GM23248 (cell line): ENCODE data around the gene PTPRN2. TPM values are rescaled to one million over a fixed set of nuclear protein-coding genes. Genes with fewer than 3 reads are reported as not detected.

Source experiments
- DNase-seq: peaks from one replicate; pipeline ENCODE4 v3.0.0-alpha.2; 2015
- H2AFZ ChIP-seq: fragments of 200-600 bp; sonication (generic); 2 replicates; pipeline ENCODE4 v1.6.1; 2016; ENCODE audit warnings: antibody characterized with exemption
- H3F3A ChIP-seq: fragments of 200-600 bp; sonication (generic); 2 replicates; pipeline ENCODE4 v1.6.1; 2016; ENCODE audit warnings: mild to moderate bottlenecking, antibody characterized with exemption, mixed run types; ENCODE audit not compliant: insufficient read depth
- H3K27ac ChIP-seq: fragments of 200-600 bp; sonication (generic); 2 replicates; pipeline ENCODE4 v1.5.1; 2016; ENCODE audit warnings: mild to moderate bottlenecking
- H3K27me3 ChIP-seq: fragments of 200-600 bp; sonication (generic); replicated peaks from 2 replicates; pipeline ENCODE4 v1.6.1; 2016; ENCODE audit warnings: mild to moderate bottlenecking; ENCODE audit not compliant: insufficient read depth
- H3K36me3 ChIP-seq: fragments of 200-600 bp; sonication (generic); 2 replicates; pipeline ENCODE4 v1.6.1; 2016; ENCODE audit warnings: low read depth, mild to moderate bottlenecking
- H3K4me1 ChIP-seq: fragments of 200-600 bp; sonication (generic); 2 replicates; pipeline ENCODE4 v1.6.1; 2016; ENCODE audit warnings: mild to moderate bottlenecking; ENCODE audit not compliant: insufficient read depth
- H3K4me2 ChIP-seq: fragments of 200-600 bp; sonication (generic); one replicate; pipeline ENCODE4 v1.6.1; 2016; ENCODE audit warnings: mild to moderate bottlenecking; ENCODE audit not compliant: unreplicated experiment
- H3K4me3 ChIP-seq: fragments of 200-600 bp; sonication (generic); 2 replicates; pipeline ENCODE4 v1.5.1; 2016; ENCODE audit warnings: mild to moderate bottlenecking
- H3K79me2 ChIP-seq: fragments of 200-600 bp; sonication (generic); 2 replicates; pipeline ENCODE4 v1.6.1; 2016; ENCODE audit warnings: mild to moderate bottlenecking; ENCODE audit not compliant: insufficient read depth
- H3K9ac ChIP-seq: fragments of 200-600 bp; sonication (generic); 2 replicates; pipeline ENCODE4 v1.6.1; 2016; ENCODE audit warnings: mild to moderate bottlenecking
- H3K9me2 ChIP-seq: fragments of 200-600 bp; sonication (generic); 2 replicates; pipeline ENCODE4 v1.6.1; 2016; ENCODE audit warnings: mixed run types, mild to moderate bottlenecking, moderate library complexity; ENCODE audit not compliant: insufficient read depth
- H3K9me3 ChIP-seq: fragments of 200-600 bp; sonication (generic); one replicate; pipeline ENCODE4 v1.6.1; 2017; ENCODE audit warnings: low read depth
- H4K20me1 ChIP-seq: fragments of 200-600 bp; sonication (generic); 2 replicates; pipeline ENCODE4 v1.6.0; 2016; ENCODE audit not compliant: insufficient read depth
- EZH2 ChIP-seq: fragments of 200-600 bp; sonication (generic); IDR thresholded peaks from 2 replicates; pipeline ENCODE4 v1.6.1; 2018; ENCODE audit warnings: antibody characterized with exemption, mild to moderate bottlenecking; ENCODE audit not compliant: insufficient read depth, poor library complexity, severe bottlenecking
- EZH2phosphoT487 ChIP-seq: fragments of 200-600 bp; sonication (generic); IDR thresholded peaks from 2 replicates; pipeline ENCODE4 v1.6.1; 2018; ENCODE audit warnings: antibody characterized with exemption, moderate library complexity, mild to moderate bottlenecking, low read depth; ENCODE audit not compliant: insufficient read depth
- WGBS, 2 experiments: methylation state at CpG; one replicate each; pipeline ENCODE4 v1.1.6; 2015 to 2017; ENCODE audit warnings: low lambda C conversion rate in 2 of 2, low coverage in 1 of 2; ENCODE audit errors: missing lambda C conversion rate in 2 of 2; 5-methylcytosine and 5-hydroxymethylcytosine counted together
- in situ Hi-C: fragments of 300-500 bp; cut with MboI; formaldehyde crosslinking; loops from 2 replicates; pipeline ENCODE4 v1.15.0; 2020
- polyA plus RNA-seq: library from polyadenylated mRNA; unstranded; fragments of >200 nt; fragmentation: Nextera tagmentation; extraction: Ambion mirVana; gene quantifications from 2 replicates; pipeline ENCODE4 v1.2.1, GENCODE V29; 2016
- total RNA-seq: library from RNA; depleted of rRNA; stranded (reverse); fragments of >200 nt; shearing (Covaris generic); gene quantifications from 2 replicates; pipeline ENCODE4 v1.2.3, GENCODE V29; 2014

PTPRN2 gene
- total and polyA plus RNA-seq, 2 experiments from 2014 or later: 0.13 TPM; not detected in 1

DNA sequence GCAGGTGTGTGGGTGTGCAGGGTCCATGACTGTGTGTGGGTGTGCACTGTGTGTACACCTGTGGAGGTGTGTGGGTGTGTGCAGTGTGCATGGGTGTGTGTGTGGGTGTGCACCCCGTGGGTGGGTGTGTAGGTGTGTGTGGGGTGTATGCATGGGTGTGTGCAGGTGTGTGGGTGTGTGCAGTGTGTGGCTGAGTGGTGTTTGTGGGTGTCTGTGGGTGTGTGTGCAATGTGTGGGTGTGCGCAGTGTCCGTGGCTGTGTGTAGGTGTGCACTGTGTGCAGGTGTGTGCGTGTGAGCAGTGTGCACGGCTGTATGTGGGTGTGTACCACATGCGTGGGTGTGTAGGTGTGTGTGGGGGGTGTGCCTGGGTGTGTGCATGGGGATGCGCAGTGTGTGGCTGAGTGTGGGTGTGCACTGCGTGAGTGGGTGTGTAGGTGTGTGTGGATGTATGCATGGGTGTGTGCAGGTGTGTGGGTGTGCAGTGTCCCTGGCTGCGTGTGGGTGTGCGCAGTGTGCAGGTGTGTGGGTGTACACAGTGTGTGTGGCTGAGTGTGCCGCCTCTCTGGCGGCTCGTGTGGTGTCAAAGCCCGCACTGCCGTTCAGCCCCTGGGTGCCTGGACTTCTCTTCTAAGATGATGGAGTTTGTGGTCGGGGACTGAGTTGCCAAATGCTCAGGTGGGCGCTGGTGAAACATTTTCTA is 1042.5 kb downstream of the PTPRN2 start:
- Histone ChIP-seq H3F3A (no peaks in the 10 kb centered on the region), H3K9me3 (no peaks in the 10 kb centered on the region)

DNA sequence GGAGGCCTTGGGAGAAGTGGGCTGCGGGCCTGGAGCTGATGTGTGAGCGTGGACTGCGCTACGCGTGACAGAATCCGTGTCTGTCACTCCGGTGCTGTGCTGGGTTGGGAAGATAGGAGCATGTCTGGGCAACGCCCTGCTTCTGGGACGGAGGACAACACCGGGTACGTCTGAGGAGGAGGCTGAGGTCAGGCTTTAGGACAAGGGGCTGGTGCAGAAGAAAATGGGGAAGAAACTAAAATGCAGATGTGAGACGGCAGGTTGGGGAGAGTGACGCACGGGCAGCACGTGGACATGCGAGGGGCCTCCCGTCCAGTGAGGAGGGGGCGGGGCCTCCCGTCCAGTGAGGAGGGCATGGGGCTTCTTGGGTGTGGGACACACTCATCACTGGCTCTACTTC is 1043.4 kb downstream of the PTPRN2 start:
- no peak overlapping the region for H3K27ac ChIP-seq
- H4K20me1 ChIP-seq: no peaks in the 10 kb centered on the region
- H3K27me3 ChIP-seq: no peaks in the 10 kb centered on the region
- H3F3A ChIP-seq: no peaks in the 10 kb centered on the region
- H3K9me3 ChIP-seq: no peaks in the 10 kb centered on the region
- in situ Hi-C loops: no loop called here
- no peaks in the 10 kb centered on the region for H3K4me1 ChIP-seq
- no peak overlapping the region for H3K4me2 ChIP-seq
- WGBS, 2 experiments: 47 to 48% methylated on average over 18 to 19 of the region's 19 CpGs
- H3K36me3 ChIP-seq: no peaks in the 10 kb centered on the region
- DNase-seq: no peak
- no peak overlapping the region for H3K4me3 ChIP-seq
- no peaks in the 10 kb centered on the region for H3K9me2 ChIP-seq
- H3K9ac ChIP-seq: no peak overlapping the region
- H3K79me2 ChIP-seq: no peaks in the 10 kb centered on the region
- TF ChIP-seq EZH2: no peak
- TF ChIP-seq EZH2phosphoT487: no peak
- H2AFZ ChIP-seq: no peak overlapping the region

More for the DNA sequence above, 1042.5 kb downstream of the PTPRN2 start:
- DNase-seq: no peak
- Histone ChIP-seq H3K9me2 (no peaks in the 10 kb centered on the region), H2AFZ (no peak overlapping the region), H3K79me2 (no peaks in the 10 kb centered on the region), H3K27ac (no peak overlapping the region), H3K9ac (no peak overlapping the region), H4K20me1 (no peaks in the 10 kb centered on the region), H3K4me1 (no peaks in the 10 kb centered on the region), H3K4me2 (no peak overlapping the region), H3K27me3 (no peaks in the 10 kb centered on the region), H3K36me3 (no peaks in the 10 kb centered on the region), H3K4me3 (no peak overlapping the region)
- TF ChIP-seq EZH2phosphoT487 (no peak), EZH2 (no peak)
- in situ Hi-C loops: no loop called here
- 68 to 74% methylated on average over 16 to 17 of the region's 17 CpGs for WGBS, 2 experiments

DNA sequence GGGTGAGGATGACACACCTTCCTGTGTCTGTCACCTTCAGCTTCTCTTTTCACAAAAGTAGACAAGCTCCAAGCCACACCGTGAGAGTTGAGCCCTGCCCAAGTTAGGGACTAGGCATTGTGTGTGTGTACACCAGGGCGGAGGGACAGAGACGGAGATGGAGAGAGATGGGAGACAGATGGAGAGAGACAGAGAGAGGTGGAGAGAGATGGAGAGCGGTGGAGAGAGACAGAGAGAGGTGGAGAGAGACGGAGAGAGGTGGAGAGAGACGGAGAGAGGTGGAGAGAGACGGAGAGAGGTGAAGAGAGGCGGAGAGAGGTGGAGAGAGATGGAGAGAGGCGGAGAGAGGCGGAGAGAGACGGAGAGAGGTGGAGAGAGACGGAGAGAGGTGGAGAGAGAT is 1043.8 kb downstream of the PTPRN2 start:
- no peaks in the 10 kb centered on the region for H4K20me1 ChIP-seq
- no peaks in the 10 kb centered on the region for H3K9me3 ChIP-seq
- no peaks in the 10 kb centered on the region for H3K36me3 ChIP-seq
- no peak overlapping the region for H3K4me2 ChIP-seq
- H3F3A ChIP-seq: no peaks in the 10 kb centered on the region
- no peaks in the 10 kb centered on the region for H3K79me2 ChIP-seq
- no peak for DNase-seq
- H3K9me2 ChIP-seq: no peaks in the 10 kb centered on the region
- in situ Hi-C loops: no loop called here
- no peak overlapping the region for H3K4me3 ChIP-seq
- no peaks in the 10 kb centered on the region for H3K4me1 ChIP-seq
- TF ChIP-seq EZH2 (no peak), EZH2phosphoT487 (no peak)
- no peak overlapping the region for H3K9ac ChIP-seq
- H3K27me3 ChIP-seq: no peaks in the 10 kb centered on the region
- no peak overlapping the region for H3K27ac ChIP-seq
- WGBS, 2 experiments: 37 to 42% methylated on average over 6 to 12 of the region's 12 CpGs
- H2AFZ ChIP-seq: no peak overlapping the region

DNA sequence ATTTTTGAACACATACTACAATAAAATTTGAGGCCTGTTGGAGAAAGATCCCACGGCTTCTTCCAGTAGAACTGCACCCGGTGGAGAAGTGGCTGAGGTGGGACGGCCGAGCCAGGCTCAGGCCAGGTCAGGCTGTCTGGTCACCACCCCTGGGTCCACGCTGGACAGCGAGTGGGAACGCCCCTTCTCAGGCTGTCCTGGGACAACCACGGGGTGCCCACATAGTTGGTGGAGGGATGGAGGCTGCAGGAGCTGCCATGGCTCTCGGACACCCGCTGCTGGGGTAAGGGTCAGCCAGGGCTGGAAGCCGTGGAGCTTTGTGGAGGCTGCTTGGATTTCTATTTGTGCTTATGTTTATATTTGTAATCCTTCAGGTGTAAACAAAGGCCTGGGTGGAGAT is 1044.3 kb downstream of the PTPRN2 start:
- no peak overlapping the region for H3K4me2 ChIP-seq
- H3K27ac ChIP-seq: no peak overlapping the region
- H4K20me1 ChIP-seq: no peaks in the 10 kb centered on the region
- no peaks in the 10 kb centered on the region for H3K79me2 ChIP-seq
- WGBS, 2 experiments: 54 to 62% methylated on average over 11 of the region's 11 CpGs
- TF ChIP-seq EZH2: no peak
- TF ChIP-seq EZH2phosphoT487: no peak
- H3F3A ChIP-seq: no peaks in the 10 kb centered on the region
- no peaks in the 10 kb centered on the region for H3K36me3 ChIP-seq
- no peaks in the 10 kb centered on the region for H3K9me3 ChIP-seq
- no peak for DNase-seq
- H3K9ac ChIP-seq: no peak overlapping the region
- in situ Hi-C loops: no loop called here
- no peaks in the 10 kb centered on the region for H3K9me2 ChIP-seq
- no peaks in the 10 kb centered on the region for H3K4me1 ChIP-seq
- no peak overlapping the region for H3K4me3 ChIP-seq
- no peaks in the 10 kb centered on the region for H3K27me3 ChIP-seq
- no peak overlapping the region for H2AFZ ChIP-seq
